HL-60 (cell line): ENCODE results near the gene FBXO24.

Source experiments
- DNase-seq, 2 experiments: peaks; one replicate each; pipeline ENCODE4 v3.0.0-alpha.2; 2010 to 2020; ENCODE audit warnings: low read depth in 1 of 2, low spot score in 1 of 2
- H3K27ac ChIP-seq: fragments of 250-450 bp; sonication (Bioruptor Pico); replicated peaks from 2 replicates; pipeline ENCODE4 v1.5.1; 2020; ENCODE audit warnings: mild to moderate bottlenecking, moderate library complexity
- H3K27me3 ChIP-seq: fragments of 250-450 bp; sonication (Bioruptor Pico); 2 replicates; pipeline ENCODE4 v1.5.1; 2021; ENCODE audit warnings: mild to moderate bottlenecking, moderate library complexity; ENCODE audit not compliant: insufficient read depth, poor library complexity, severe bottlenecking
- H3K4me3 ChIP-seq: replicated peaks from 2 replicates; pipeline ENCODE4 v1.5.1; 2011; ENCODE audit warnings: mild to moderate bottlenecking, control low read depth, low read length; ENCODE audit not compliant: insufficient read depth
- CTCF ChIP-seq: IDR thresholded peaks from one replicate; pipeline ENCODE4 v1.5.1; 2011; ENCODE audit warnings: low read length, control low read depth, inconsistent platforms; ENCODE audit not compliant: insufficient read depth
- GABPA ChIP-seq: IDR thresholded peaks from 2 replicates; pipeline ENCODE4 v1.6.1; 2012; ENCODE audit warnings: low read depth
- POLR2AphosphoS5 ChIP-seq: IDR thresholded peaks from 2 replicates; pipeline ENCODE4 v1.6.1; 2012; ENCODE audit warnings: low read depth
- SPI1 ChIP-seq: IDR thresholded peaks from 2 replicates; pipeline ENCODE4 v1.6.1; 2012; ENCODE audit warnings: low read depth, mild to moderate bottlenecking, borderline replicate concordance
- TF ChIP-seq, protein P1 (sequence below): IDR thresholded peaks from 2 replicates; pipeline ENCODE4 v1.6.1; 2012; ENCODE audit warnings: low read depth; ENCODE audit not compliant: insufficient replicate concordance

FBXO24 gene

GRCh38 chr7:100576384-100576993, 9.6 kb upstream of the FBXO24 start:
- TF ChIP-seq, protein P1, sequence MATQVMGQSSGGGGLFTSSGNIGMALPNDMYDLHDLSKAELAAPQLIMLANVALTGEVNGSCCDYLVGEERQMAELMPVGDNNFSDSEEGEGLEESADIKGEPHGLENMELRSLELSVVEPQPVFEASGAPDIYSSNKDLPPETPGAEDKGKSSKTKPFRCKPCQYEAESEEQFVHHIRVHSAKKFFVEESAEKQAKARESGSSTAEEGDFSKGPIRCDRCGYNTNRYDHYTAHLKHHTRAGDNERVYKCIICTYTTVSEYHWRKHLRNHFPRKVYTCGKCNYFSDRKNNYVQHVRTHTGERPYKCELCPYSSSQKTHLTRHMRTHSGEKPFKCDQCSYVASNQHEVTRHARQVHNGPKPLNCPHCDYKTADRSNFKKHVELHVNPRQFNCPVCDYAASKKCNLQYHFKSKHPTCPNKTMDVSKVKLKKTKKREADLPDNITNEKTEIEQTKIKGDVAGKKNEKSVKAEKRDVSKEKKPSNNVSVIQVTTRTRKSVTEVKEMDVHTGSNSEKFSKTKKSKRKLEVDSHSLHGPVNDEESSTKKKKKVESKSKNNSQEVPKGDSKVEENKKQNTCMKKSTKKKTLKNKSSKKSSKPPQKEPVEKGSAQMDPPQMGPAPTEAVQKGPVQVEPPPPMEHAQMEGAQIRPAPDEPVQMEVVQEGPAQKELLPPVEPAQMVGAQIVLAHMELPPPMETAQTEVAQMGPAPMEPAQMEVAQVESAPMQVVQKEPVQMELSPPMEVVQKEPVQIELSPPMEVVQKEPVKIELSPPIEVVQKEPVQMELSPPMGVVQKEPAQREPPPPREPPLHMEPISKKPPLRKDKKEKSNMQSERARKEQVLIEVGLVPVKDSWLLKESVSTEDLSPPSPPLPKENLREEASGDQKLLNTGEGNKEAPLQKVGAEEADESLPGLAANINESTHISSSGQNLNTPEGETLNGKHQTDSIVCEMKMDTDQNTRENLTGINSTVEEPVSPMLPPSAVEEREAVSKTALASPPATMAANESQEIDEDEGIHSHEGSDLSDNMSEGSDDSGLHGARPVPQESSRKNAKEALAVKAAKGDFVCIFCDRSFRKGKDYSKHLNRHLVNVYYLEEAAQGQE: no peak
- TF ChIP-seq SPI1 (no peak), POLR2AphosphoS5 (no peak), GABPA (no peak), CTCF (no peak)
- DNase-seq: no peak
- no peak overlapping the region for H3K27ac ChIP-seq
- no peak overlapping the region for H3K4me3 ChIP-seq
- no peaks in the 10 kb centered on the region for H3K27me3 ChIP-seq

GRCh38 chr7:100577103-100577502, 9.0 kb upstream of the FBXO24 start:
- Histone ChIP-seq H3K27ac (no peak overlapping the region), H3K27me3 (no peaks in the 10 kb centered on the region), H3K4me3 (no peak overlapping the region)
- DNase-seq: no peak
- TF ChIP-seq GABPA (no peak), POLR2AphosphoS5 (no peak; the same call in 1 of the 2 replicates), CTCF (no peak)
- TF ChIP-seq, protein P1: no peak

GRCh38 chr7:100577507-100577906, 8.6 kb upstream of the FBXO24 start:
- TF ChIP-seq GABPA: no peak
- no peak for TF ChIP-seq CTCF
- TF ChIP-seq, protein P1: no peak
- no peak for TF ChIP-seq POLR2AphosphoS5
- TF ChIP-seq SPI1: no peak
- no peak for DNase-seq
- H3K27ac ChIP-seq: no peak overlapping the region
- H3K4me3 ChIP-seq: no peak overlapping the region
- no peaks in the 10 kb centered on the region for H3K27me3 ChIP-seq
